NCI-H69 (cell line): ENCODE results near the gene DDR2.
"Not testable (repeated sequence)": the region's sequence is repeated elsewhere in the genome, so short reads cannot be mapped to it uniquely, and the experiment has no call there.

ENCODE experiments used
- DNase-seq: peaks from one replicate; lab custom pipeline; 2025; lab: John Stamatoyannopoulos, UW

DDR2 gene

DNA sequence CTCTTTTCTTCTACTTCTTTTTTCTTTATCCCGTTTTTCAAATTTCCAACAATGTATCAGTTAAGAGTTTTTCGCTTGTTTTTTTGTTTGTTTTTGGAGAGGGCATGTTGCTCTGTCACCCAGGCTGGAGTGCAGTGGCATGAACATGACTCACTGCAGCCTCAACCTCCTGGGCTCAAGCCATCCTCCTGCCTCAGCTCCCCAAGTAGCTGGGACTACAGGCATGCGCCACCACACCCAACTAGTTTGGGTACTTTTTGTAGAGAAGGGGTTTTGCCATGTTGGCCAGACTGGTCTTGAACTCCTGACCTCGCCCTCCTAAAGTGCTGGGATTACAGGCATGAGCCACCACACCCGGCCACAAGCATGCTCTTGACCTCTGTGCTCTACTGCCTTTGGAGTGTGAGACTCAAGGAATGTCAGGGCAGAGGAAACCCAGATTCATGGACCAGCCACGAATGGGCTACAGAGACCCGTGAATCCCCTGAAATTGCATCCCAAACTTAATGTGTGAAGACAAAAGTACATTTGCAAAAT lies 93.1 kb downstream of the DDR2 start:
- no peak for DNase-seq

- DNase-seq: peak; percentile 18
Measured at GRCh38 chr1:162726555-162726954, 94.3 kb downstream of the DDR2 start.

DNA sequence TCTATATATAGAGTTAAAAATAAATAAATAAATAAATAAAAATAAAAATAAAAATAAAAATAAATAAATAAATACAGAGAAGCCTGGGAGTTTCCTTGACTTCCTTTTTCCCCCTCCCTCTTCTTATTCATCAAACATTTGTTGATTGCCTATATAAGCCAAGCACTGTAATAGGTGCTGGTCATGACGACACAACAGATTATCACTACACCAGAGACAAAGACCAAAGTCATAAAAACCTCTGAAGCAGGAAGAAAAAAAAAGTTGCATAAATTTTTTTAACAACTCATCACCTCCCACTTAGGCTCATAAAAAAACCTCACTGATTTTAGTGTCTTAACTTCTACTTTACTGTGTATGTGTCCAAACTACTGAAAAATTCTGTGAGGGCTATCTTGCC lies 95.2 kb downstream of the DDR2 start:
- DNase-seq: not testable (repeated sequence)

DNA sequence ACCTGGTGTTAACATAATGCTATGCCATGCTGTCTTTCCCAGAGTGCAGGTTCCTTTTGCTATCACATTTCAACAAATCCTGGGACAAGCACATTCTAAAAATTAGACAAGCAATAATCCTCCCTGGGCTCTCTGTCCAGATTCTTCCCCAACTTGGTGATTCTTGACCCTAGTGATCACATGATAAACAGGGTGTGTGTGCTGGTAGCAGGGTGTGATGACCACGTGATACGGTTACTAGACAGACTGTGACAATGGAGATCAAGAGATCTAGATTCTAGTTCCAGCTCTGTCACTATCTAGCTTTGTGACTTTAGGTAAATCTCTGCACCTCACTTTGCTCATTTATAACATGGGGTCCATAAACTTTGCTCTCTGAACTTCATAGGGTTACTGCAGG lies 96.3 kb downstream of the DDR2 start:
- DNase-seq: no peak

DNA sequence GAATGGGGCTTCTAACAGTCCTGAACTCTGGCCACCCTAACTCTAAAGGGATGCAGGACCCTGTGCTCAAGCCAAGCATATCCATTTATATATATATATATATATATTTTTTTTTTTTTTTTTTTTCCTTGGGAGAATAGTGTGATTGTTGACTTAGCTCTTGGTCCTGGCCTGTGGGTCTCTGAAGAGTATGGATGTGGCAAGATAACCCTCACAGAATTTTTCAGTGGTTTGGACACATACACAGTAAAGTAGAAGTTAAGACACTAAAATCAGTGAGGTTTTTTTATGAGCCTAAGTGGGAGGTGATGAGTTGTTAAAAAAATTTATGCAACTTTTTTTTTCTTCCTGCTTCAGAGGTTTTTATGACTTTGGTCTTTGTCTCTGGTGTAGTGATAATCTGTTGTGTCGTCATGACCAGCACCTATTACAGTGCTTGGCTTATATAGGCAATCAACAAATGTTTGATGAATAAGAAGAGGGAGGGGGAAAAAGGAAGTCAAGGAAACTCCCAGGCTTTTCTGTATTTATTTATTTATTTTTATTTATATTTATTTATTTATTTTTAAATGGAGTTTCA lies 97.0 kb downstream of the DDR2 start:
- not testable (repeated sequence) for DNase-seq

GRCh38 chr1:162732094-162732493 lies 99.8 kb downstream of the DDR2 start:
- peak; percentile 16 for DNase-seq

DNA sequence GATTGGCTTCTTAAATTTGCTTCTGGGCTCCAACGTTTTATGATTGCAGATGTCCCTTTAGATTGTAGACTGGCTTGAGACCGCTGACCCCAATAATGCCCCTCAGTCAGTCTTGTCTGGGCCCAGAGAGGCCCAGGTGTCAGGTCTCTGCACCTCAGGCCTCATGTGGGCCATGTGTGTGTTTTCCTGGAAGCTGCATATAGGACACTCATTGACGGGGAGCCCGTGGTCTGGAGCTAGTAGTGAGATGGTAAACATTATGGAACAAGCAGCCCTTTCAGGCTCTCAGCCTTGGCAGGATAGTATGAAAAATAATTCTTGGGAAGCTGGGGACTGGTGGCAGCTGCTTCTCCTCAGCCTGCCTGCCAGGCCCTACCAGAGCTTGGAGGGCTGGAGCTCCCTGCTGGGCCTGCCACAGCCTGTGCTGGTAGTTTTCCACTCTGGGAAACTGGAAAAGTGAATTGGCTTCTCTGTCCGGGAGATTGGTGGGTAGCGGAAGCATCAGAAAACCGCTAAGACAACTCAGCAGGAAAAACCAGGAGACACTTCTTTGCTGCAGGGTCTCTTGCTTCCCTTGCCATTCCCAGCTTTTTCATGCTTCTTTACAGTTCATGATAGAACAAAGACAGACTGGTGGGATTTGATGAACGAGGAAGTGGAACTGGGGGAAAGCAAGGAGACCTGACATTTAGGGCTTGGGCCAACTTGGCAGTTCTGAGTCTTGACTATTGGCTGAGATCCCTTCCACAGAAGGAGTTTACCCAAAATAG lies 100.5 kb downstream of the DDR2 start:
- no peak for DNase-seq

DNA sequence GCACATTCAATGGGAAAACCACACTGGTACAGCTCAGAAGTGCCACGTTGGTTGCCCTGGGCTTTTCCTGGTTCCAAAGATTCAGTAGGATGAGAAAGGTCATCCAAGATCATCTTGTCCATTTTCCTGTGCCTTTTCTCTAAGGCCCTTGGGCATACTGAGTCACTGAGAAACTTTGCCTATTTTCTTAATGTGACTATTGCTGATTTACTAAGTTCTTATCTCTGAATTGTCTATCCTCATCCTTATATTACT lies 101.0 kb downstream of the DDR2 start:
- DNase-seq: no peak

- no peak for DNase-seq
Measured at GRCh38 chr1:162734047-162734446, 101.8 kb downstream of the DDR2 start.

GRCh38 chr1:162736184-162736583 lies 103.9 kb downstream of the DDR2 start:
- no peak for DNase-seq

GRCh38 chr1:162736633-162737067 lies 104.4 kb downstream of the DDR2 start:
- no peak for DNase-seq

DNA sequence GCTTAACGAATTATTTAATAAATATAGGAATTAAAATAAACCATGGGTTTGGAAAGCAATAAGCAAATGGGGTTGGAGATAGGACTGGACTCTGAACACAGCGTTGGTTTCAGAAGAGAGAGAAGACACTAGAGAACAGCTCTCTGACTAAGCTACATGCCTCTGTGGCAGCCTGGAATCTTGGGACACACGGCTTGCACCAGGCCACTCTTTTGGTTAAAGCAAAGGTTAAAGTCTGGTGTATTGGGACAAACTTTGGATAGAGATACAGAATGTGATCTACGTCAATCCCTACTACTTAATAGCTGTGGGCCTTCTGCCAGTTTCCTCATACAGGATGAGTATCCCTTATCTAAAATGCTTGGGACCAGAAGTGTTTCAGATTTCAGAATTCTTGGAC lies 108.5 kb downstream of the DDR2 start:
- no peak for DNase-seq

- DNase-seq: no peak
Measured at GRCh38 chr1:162741574-162741973, 109.3 kb downstream of the DDR2 start.

DNA sequence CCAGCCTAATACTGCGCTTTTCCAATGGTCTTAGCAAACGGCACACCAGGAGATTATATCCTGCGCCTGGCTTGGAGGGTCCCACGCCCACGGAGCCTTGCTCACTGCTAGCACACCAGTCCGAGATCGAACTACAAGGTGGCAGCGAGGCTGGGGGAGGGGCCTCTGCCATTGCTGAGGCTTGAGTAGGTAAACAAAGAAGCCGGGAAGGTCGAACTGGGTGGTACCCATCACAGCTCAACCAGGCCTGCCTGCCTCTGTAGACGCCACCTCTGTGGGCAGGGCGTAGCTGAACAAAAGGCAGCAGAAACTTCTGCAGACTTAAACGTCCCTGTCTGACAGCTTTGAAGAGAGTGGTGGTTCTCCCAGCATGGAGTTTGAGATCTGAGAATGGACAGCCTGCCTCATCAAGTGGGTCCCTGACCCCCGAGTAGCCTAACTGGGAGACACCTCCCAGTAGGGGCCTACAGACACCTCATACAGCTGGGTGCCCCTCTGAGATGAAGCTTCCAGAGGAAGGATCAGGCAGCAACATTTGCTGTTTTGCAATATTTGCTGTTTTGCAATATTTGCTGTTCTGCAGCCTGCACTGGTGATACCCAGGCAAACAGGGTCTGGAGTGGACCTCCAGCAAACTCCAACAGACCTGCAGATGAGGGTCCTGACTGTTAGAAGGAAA lies 114.1 kb downstream of the DDR2 start:
- DNase-seq: not testable (repeated sequence)

GRCh38 chr1:162753001-162753658 lies 120.9 kb downstream of the DDR2 start:
- no peak for DNase-seq

- DNase-seq: no peak
Measured at GRCh38 chr1:162753998-162754585, 121.8 kb downstream of the DDR2 start.

DNA sequence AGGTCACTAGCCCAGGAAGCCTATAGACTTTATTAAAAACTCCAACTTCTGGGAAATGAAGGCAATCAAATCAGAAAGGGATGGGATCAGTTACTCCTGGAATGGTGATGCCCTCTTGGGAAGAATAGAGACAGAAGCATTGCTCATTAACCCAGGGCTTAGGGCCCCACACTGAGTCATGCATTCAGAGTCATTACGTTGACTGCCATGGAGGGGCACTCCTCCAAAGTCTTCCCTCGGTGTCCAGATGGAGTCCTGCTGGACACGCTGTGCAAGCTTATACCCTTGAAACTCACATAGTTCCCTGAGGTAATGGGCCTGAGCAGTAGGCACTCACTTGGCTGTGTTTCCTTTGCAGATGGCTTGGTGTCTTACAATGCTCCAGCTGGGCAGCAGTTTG lies 123.0 kb downstream of the DDR2 start:
- peak; percentile 32 for DNase-seq

GRCh38 chr1:162756523-162756922 lies 124.3 kb downstream of the DDR2 start:
- no peak for DNase-seq

- no peak for DNase-seq
Measured at GRCh38 chr1:162757476-162757875, 125.2 kb downstream of the DDR2 start.

DNA sequence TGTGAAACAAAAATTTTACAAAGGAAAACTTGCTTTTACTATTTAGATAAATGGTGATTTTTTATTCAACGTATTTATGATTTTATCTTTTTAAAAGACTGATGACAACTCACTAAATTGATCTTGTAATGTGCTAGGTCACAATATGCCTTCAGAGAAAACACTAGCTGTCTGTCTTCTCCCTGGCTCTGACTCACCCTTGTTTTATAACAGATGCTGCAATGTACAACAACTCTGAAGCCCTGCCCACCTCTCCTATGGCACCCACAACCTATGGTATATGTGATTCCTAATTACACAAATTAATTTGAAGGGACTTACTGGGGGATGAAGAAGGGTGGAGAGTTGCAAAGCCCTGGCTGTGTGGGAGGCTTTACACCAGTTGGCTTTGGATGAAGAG lies 133.5 kb downstream of the DDR2 start:
- no peak for DNase-seq

- DNase-seq: no peak
Measured at GRCh38 chr1:162772571-162773154, 140.4 kb downstream of the DDR2 start.

GRCh38 chr1:162774007-162774406 lies 141.7 kb downstream of the DDR2 start:
- no peak for DNase-seq
